ENCODE results near the gene HTR2C.

The HTR2C gene

GRCh38 chrX:114583646-114584374, at the start of gene HTR2C:
TSS of gene HTR2C (plus strand) at chrX:114584086. CDS start at chrX:114726937, 142,851 bp downstream.
- no peak for TF ChIP-seq GATA2 (IDR thresholded peaks at IDR 0.05; ENCODE audit: low read depth, low read length)
- no peak for TF ChIP-seq GATA3 (IDR thresholded peaks at IDR 0.05; ENCODE audit: low read depth, low read length)

DNA sequence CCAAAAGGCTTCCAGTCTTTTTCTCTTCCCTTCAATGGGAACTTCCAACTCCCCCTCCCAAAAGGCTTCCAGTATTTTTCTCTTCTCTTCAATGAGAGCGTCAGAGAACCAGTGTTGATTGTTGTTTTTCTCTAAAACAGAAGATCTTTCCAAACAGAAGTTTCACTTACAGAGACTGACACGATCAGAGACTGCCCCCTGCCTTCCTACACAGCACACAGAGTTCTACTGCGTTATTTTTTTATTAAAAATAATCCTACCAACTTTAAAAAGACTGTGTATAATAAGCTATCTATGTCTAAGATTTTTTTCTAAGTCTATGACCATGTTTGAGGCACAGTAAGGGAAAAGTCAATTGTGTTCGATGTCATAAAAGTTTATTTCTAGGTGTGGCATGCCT, 3.5 kb upstream of the HTR2C start:
- TF ChIP-seq GATA2 (IDR thresholded peaks at IDR 0.05; ENCODE audit: low read depth, low read length), result no peak
- TF ChIP-seq GATA3 (IDR thresholded peaks at IDR 0.05; ENCODE audit: low read depth, low read length), result no peak

DNA sequence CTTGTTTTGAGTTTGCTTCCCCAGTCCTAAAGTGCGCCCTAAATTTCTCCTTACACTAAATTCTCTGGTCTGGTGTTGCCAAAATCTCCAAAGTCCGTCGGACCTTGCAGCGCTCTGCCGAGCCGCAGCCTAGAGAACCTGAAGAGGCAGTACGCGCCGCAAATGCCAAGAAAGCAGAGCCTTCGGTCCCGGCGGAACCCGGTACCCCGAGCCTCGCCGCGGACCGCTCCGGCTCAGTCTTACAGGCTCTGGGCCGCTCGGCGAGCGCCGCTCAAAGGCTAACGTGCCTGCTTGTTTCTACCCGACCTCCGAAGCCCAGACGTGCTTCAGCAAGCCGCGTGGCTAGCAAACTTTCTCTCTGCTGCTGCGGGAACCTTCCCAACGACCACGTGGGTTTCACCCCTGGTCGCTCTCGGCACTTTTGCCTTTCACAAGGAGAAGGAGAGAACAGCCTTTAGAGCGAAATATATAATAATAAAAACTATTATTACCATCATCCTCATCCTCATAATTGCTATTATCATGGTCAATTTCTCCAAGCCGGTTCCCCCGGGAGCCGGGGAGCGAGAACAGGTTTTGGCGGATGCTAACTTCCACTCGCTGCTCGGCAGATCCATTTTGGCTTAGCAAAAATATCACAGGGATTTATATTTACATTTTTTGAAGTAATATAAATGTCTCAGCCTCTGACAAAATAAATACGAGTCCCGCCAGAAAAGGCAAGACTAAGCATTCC, 2.2 kb upstream of the HTR2C start:
- TF ChIP-seq GATA3 (IDR thresholded peaks at IDR 0.05; ENCODE audit: low read depth, low read length), result no peak

GRCh38 chrX:114582264-114582632, 1.6 kb upstream of the HTR2C start:
- TF ChIP-seq GATA2 (IDR thresholded peaks at IDR 0.05; ENCODE audit: low read depth, low read length) (no peak), GATA3 (IDR thresholded peaks at IDR 0.05; ENCODE audit: low read depth, low read length) (no peak)

DNA sequence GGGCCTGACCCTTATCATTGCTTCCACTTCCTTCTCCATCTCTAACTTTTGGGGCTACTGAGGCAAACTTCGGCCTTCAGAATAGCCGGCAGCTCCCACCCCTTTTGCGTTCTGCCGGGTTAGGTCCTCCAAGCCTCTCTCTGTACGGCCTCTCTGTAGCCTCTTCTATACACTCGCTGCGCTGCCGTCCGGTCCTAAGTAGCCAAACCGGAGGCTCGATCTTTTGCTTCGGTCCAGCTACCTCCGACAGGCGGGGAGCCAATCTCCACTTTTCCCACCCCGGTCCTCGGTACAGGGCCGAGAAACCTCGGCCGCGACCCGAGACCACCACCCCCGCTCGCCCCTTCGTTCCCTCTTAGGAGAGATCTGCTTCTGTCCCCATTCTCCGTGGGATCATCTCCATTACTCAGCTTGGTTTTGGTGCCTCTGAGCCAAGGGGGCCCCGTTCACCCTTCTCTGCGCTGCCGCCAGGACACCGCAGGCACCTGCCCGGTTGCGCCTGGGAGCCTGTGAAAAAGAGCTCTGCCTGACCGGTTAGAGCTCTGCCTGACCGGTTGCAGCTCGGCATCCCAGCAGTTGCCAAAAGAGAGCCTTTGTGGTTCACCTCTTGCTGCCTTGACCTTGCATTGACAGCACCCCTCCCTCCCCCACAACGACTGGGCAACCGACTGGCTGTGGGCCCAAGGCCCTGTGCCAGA, 1.0 kb upstream of the HTR2C start:
- TF ChIP-seq GATA3 (IDR thresholded peaks at IDR 0.05; ENCODE audit: low read depth, low read length), result no peak
- TF ChIP-seq GATA2 (IDR thresholded peaks at IDR 0.05; ENCODE audit: low read depth, low read length), result no peak

DNA sequence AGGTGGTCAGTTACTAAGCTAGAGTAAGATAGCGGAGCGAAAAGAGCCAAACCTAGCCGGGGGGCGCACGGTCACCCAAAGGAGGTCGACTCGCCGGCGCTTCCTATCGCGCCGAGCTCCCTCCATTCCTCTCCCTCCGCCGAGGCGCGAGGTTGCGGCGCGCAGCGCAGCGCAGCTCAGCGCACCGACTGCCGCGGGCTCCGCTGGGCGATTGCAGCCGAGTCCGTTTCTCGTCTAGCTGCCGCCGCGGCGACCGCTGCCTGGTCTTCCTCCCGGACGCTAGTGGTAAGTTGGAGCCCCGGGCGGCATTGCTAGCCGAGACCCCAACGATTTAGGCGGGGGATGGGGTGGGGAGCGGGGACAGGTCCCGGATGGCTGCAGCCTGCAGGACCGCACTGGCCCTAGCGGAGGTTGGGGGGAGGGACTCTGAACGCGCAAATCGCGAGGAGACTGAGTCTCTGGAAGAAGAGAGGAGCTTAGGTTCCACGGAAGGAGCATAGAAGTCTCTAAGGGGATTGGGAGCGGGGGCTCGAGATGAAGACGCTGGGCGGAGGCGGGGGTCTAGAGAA, 573 bp downstream of the HTR2C start:
- TF ChIP-seq GATA2 (IDR thresholded peaks at IDR 0.05; ENCODE audit: low read depth, low read length) (no peak), GATA3 (IDR thresholded peaks at IDR 0.05; ENCODE audit: low read depth, low read length) (no peak)

GRCh38 chrX:114584983-114585842, 1.3 kb downstream of the HTR2C start:
- TF ChIP-seq GATA2 (IDR thresholded peaks at IDR 0.05; ENCODE audit: low read depth, low read length) (no peak), GATA3 (IDR thresholded peaks at IDR 0.05; ENCODE audit: low read depth, low read length) (no peak)

- TF ChIP-seq GATA3 (IDR thresholded peaks at IDR 0.05; ENCODE audit: low read depth, low read length) (no peak), GATA2 (IDR thresholded peaks at IDR 0.05; ENCODE audit: low read depth, low read length) (no peak)
Observed at GRCh38 chrX:114591121-114591520, 7.2 kb downstream of the HTR2C start.

DNA sequence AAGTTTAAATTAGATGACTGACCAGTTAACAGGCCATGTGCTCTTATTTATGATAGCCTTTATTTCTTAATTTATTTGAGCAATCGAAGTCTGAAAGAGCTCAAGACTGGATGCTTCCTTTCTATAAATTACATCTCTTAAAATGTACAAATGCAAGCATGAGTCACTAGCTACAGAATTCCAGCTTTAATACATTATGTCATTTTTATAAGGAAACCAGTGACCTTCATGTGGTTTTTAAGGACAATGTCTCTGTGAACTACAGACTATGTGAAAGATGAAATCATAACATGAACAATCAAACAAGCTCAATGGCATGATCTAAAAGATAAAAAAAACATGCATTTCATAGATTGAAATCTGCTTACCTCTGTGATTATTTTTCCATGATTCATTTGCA, 15.4 kb downstream of the HTR2C start:
- no peak for TF ChIP-seq GATA3 (IDR thresholded peaks at IDR 0.05; ENCODE audit: low read depth, low read length)
- no peak for TF ChIP-seq GATA2 (IDR thresholded peaks at IDR 0.05; ENCODE audit: low read depth, low read length)

DNA sequence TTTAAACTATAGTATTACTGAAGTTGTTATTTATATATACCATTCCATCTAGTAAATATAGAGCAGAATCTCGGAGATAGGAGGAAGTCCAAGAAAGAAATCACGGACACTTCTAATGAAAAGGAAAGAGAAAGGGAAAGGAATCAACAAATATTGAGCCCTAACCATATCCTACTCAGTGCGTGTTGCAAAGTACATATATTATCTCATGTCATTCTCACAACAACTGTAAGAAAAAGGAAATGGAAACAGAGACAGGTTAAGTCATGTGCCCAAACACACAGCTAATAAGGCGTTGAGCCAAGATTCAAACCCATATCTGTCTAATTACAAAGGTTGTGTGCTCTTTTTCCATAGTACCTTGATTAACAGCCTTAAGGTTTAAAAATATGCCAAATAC, 16.0 kb downstream of the HTR2C start:
- TF ChIP-seq GATA3 (IDR thresholded peaks at IDR 0.05; ENCODE audit: low read depth, low read length), result no peak
- no peak for TF ChIP-seq GATA2 (IDR thresholded peaks at IDR 0.05; ENCODE audit: low read depth, low read length)

GRCh38 chrX:114611018-114611619, 27.2 kb downstream of the HTR2C start:
- TF ChIP-seq GATA2 (IDR thresholded peaks at IDR 0.05; ENCODE audit: low read depth, low read length), result no peak
- no peak for TF ChIP-seq GATA3 (IDR thresholded peaks at IDR 0.05; ENCODE audit: low read depth, low read length)

DNA sequence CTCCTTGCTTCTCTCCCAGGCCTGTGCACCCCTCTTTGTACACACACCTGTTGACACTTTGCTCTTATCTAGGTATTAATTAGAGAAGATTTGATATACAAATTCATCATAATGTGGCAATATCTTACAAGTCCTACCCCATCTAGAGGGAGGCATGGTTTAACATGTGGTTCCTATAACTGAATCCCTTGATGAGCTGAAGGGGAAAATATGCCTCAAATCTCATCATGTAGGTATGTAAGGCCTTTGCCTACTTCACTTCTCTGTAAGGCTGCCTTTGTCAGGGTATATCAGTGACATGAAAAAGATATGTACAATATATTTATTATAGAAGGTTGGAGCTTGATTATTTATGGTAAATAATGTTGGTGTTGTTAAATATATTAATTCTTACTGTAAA, 31.9 kb downstream of the HTR2C start:
- TF ChIP-seq GATA2 (IDR thresholded peaks at IDR 0.05; ENCODE audit: low read depth, low read length) (no peak), GATA3 (IDR thresholded peaks at IDR 0.05; ENCODE audit: low read depth, low read length) (no peak)

DNA sequence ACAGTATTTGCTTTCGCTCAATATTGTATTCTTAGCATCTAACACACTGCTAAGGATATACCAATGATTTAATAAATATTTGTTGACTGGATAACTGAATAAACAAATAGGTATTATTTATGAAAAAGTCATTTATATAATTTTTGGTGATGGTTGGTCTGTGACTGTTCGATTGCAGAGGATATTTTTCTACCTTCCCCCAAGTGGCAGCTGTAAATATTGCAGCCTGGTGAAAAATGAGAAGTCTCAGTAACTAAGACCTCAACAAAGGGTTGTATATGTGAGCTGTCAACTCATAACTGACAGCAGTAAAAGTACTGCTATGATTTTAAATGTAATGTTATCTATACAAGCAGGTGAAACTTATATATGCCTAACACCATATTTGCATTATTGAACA, 36.0 kb downstream of the HTR2C start:
- TF ChIP-seq GATA3 (IDR thresholded peaks at IDR 0.05; ENCODE audit: low read depth, low read length), result no peak
- no peak for TF ChIP-seq GATA2 (IDR thresholded peaks at IDR 0.05; ENCODE audit: low read depth, low read length)
